Lung (tissue), 12 donors: ENCODE measurements around the gene BICC1. TPM values are rescaled to one million over a fixed set of nuclear protein-coding genes. Genes with fewer than 3 reads are reported as not detected.

Experiments
- ATAC-seq: fragments of 200-7000 bp; cut with Tn5 transposase; one replicate; pipeline ENCODE4 v1.9.1; 2020; ENCODE audit warnings: moderate number of reproducible peaks; ENCODE audit not compliant: insufficient read depth, low FRiP score
- DNase-seq, 3 donors: peaks; one replicate each; pipeline ENCODE4 v3.0.0-alpha.2; 2013 to 2017
- H3K27ac ChIP-seq, 2 donors: one replicate each; pipeline ENCODE4 v1.5.1; 2013; ENCODE audit warnings: mild to moderate bottlenecking in 2 of 2, moderate library complexity in 2 of 2, control low read depth in 1 of 2, inconsistent platforms in 1 of 2, low read depth in 1 of 2, low read length in 1 of 2
- H3K27me3 ChIP-seq, 3 donors: one replicate each; pipeline ENCODE4 v1.5.1; 2013; ENCODE audit warnings: low read length in 2 of 3; ENCODE audit not compliant: control insufficient read depth in 3 of 3, insufficient read depth in 3 of 3
- H3K36me3 ChIP-seq, 4 donors: one replicate each; pipeline ENCODE4 v1.5.1; 2013; ENCODE audit warnings: low read length in 4 of 4, mild to moderate bottlenecking in 1 of 4, moderate library complexity in 1 of 4; ENCODE audit not compliant: control insufficient read depth in 4 of 4, insufficient read depth in 4 of 4
- H3K4me1 ChIP-seq, 5 donors: one replicate each; pipeline ENCODE4 v1.5.1; 2013; ENCODE audit warnings: low read length in 5 of 5, mild to moderate bottlenecking in 2 of 5, moderate library complexity in 1 of 5; ENCODE audit not compliant: control insufficient read depth in 5 of 5, insufficient read depth in 5 of 5
- H3K4me3 ChIP-seq: one replicate; pipeline ENCODE4 v1.5.1; 2013; ENCODE audit warnings: mild to moderate bottlenecking, control low read depth, moderate library complexity
- H3K9ac ChIP-seq, 2 donors: one replicate each; pipeline ENCODE4 v1.5.1; 2013; ENCODE audit warnings: low read length in 2 of 2, control low read depth in 1 of 2; ENCODE audit not compliant: insufficient read depth in 1 of 2
- H3K9me3 ChIP-seq, 4 donors: one replicate each; pipeline ENCODE4 v1.5.1; 2013; ENCODE audit warnings: low read length in 3 of 4, mild to moderate bottlenecking in 1 of 4, moderate library complexity in 1 of 4; ENCODE audit not compliant: control insufficient read depth in 4 of 4, insufficient read depth in 3 of 4
- WGBS, 2 donors: extraction: QIAGEN DNeasy Blood & Tissue Kit; methylation state at CpG; one replicate each; pipeline ENCODE4 v1.1.7; 2013; 5-methylcytosine and 5-hydroxymethylcytosine counted together
- polyA plus RNA-seq, 2 donors: library from polyadenylated mRNA; stranded (reverse); fragments of 200-250 nt; gene quantifications; one replicate each; pipeline ENCODE4 v1.2.1, GENCODE V29; 2013
- total RNA-seq, 2 donors: library from RNA; depleted of rRNA in 1 of 2; stranded (reverse); fragments of >200 nt in 1 of 2; gene quantifications; one replicate each; pipeline ENCODE4 v1.2.1, GENCODE V29; 2014 to 2021
- TF ChIP-seq, protein P1 (sequence below): IDR thresholded peaks from 2 replicates; pipeline ENCODE4 v1.5.1; 2012; ENCODE audit warnings: mild to moderate bottlenecking; ENCODE audit errors: control extremely low read depth, extremely low read depth
- donor health status: control.
- donor health status: control.
- donor health status: Bipolar disorder and iron deficiency.
- donor health status: healthy.
- donor health status: DM: yes; HTN: yes; CAD: no.

Gene BICC1
- total and polyA plus RNA-seq, 4 donors: 2.3 to 43.1 (median 5.9) TPM

DNA sequence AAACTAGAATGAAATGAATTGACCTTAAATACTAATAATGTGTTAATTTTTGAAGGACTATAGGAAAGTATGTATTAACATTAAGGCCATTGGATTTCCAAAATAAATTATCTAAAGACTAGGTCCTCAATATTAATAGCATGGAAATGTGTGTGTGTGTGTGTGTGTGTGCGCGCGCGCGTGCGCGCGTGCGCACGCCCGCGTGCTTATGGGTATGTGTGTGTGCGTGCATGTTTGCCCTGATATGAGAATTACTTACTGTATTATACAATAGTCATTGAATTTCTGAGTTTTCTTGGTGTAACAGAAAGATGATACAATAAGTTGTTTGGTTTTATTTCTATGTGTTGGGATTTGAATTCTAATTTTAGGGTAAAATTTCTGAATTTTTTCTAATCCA lies 205.9 kb downstream of the BICC1 start:
- Histone ChIP-seq H3K36me3 (no peaks in the 10 kb centered on the region), H3K4me3 (no peak overlapping the region), H3K27ac (no peak overlapping the region), H3K4me1 (peaks cover 0 to 10% (median 0%) of the 10 kb centered on the region in 5 donors), H3K9me3 (no peaks in the 10 kb centered on the region), H3K9ac (no peak overlapping the region), H3K27me3 (no peaks in the 10 kb centered on the region)
- DNase-seq: no peak
- ATAC-seq: no peak
- TF ChIP-seq, protein P1, sequence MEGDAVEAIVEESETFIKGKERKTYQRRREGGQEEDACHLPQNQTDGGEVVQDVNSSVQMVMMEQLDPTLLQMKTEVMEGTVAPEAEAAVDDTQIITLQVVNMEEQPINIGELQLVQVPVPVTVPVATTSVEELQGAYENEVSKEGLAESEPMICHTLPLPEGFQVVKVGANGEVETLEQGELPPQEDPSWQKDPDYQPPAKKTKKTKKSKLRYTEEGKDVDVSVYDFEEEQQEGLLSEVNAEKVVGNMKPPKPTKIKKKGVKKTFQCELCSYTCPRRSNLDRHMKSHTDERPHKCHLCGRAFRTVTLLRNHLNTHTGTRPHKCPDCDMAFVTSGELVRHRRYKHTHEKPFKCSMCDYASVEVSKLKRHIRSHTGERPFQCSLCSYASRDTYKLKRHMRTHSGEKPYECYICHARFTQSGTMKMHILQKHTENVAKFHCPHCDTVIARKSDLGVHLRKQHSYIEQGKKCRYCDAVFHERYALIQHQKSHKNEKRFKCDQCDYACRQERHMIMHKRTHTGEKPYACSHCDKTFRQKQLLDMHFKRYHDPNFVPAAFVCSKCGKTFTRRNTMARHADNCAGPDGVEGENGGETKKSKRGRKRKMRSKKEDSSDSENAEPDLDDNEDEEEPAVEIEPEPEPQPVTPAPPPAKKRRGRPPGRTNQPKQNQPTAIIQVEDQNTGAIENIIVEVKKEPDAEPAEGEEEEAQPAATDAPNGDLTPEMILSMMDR: no peak
- 65 to 72% methylated on average over 13 of the region's 13 CpGs for WGBS, 2 donors

DNA sequence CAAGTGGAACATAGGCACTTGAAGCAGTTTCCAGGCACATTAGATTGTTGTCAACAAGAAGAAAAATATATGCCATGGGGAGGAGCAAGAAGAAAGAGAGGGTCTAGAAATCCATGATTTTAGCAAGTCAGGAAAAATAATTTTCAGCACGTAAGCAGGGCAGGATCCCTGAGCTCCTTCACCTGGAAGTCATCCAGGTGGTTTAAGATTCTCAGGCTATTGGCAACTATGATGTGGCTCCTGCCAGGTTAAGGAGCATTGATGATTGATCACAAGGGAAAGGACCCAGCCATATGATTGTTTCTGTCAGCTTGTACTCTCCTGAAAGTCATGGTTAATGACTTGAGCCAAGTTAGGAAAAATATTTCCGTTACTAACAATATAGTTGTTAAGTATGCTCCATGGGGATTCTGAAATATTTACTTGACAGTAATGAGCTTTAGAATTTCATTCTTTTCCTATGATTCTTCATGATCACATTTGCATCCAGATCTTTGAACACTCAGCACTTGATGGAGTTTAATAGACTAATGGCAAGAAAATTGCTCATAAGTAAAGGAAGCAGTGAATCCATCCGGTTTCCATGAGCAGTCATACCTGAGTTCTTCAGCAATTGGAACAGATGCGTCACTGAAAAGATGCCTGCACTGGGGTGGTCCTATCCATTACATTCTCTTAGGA lies 209.1 kb downstream of the BICC1 start:
- ATAC-seq: no peak
- no peak overlapping the region for H3K27ac ChIP-seq
- WGBS, 2 donors: 88 to 97% methylated on average over 4 of the region's 4 CpGs

DNA sequence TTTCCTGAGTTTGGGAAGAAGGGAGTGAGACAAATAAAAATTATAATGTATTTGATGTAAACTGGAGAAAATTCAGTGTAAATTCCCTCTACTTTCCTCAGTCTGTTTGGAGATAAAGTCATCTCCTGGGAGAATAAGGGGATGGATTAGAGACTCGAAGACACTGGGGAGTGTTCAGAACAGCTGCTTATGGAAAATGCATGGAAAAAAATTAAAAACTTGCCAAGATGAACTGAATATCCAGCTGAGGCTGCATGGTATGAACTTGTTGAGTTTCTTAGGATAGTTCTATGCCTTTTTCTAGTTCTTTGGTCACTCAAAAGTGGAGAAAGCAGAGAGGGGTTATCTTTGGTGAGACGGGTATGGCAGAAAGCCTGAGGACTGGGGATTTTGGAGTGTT lies 210.5 kb downstream of the BICC1 start:
- 75 to 89% methylated on average over 2 of the region's 2 CpGs for WGBS, 2 donors
- Histone ChIP-seq H3K4me3 (no peak overlapping the region), H3K4me1 (peaks cover 0 to 10% (median 3%) of the 10 kb centered on the region in 5 donors), H3K36me3 (no peaks in the 10 kb centered on the region), H3K9ac (no peak overlapping the region), H3K27ac (no peak overlapping the region), H3K9me3 (no peaks in the 10 kb centered on the region), H3K27me3 (no peaks in the 10 kb centered on the region)
- no peak for DNase-seq
- ATAC-seq: no peak
- TF ChIP-seq, protein P1: no peak

More for the DNA sequence above, 209.1 kb downstream of the BICC1 start:
- H3K36me3 ChIP-seq: no peaks in the 10 kb centered on the region
- H3K9me3 ChIP-seq: no peaks in the 10 kb centered on the region
- no peak overlapping the region for H3K4me3 ChIP-seq
- no peak overlapping the region for H3K9ac ChIP-seq
- no peak for DNase-seq
- peaks cover 0 to 10% (median 3%) of the 10 kb centered on the region in 5 donors for H3K4me1 ChIP-seq
- TF ChIP-seq, protein P1: no peak
- no peaks in the 10 kb centered on the region for H3K27me3 ChIP-seq

DNA sequence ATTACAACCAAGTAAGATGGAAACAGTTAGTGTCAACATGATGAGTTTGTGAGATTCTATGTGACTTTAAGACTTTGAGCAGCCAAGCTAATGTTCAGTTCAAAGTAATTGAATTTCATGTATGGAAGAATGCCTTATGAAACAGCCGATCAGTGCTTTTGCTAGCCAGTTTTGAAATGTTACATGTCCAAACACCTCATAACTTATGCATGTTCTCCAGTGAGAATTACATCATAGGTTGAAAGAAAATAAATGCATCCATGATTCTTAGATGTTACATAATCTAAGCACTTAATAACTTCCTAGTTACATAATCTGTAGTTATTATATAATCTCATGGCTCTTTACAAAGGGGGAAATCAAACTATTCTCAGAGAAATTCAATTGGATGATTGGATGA lies 211.3 kb downstream of the BICC1 start:
- Histone ChIP-seq H3K4me1 (peaks cover 0 to 10% (median 3%) of the 10 kb centered on the region in 5 donors), H3K9ac (no peak overlapping the region), H3K27me3 (no peaks in the 10 kb centered on the region), H3K36me3 (no peaks in the 10 kb centered on the region), H3K4me3 (no peak overlapping the region), H3K27ac (no peak overlapping the region), H3K9me3 (no peaks in the 10 kb centered on the region)
- 42 to 48% methylated on average over 1 of the region's 1 CpG for WGBS, 2 donors
- DNase-seq (peak in 2 of 3 donors; percentile 57 to 75), ATAC-seq (no peak)
- TF ChIP-seq, protein P1: no peak
